Stomach (tissue), 9 donors: ENCODE measurements around the gene VAMP8. TPM values are rescaled to one million over a fixed set of nuclear protein-coding genes. Genes with fewer than 3 reads are reported as not detected.

Source experiments
- DNase-seq, 2 donors: peaks; one replicate each; pipeline versions ENCODE4 v3.0.0 to v3.0.0-alpha.2; 2013 to 2019
- H3K27ac ChIP-seq, 5 donors: fragments of 200-600 bp in 4 of 5; sonication (generic) in 4 of 5; one replicate each; pipeline ENCODE4 v1.5.1; 2013 to 2019; ENCODE audit warnings: mild to moderate bottlenecking in 1 of 5, moderate library complexity in 1 of 5
- H3K27me3 ChIP-seq, 3 donors: fragments of 200-600 bp; sonication (generic); one replicate each; pipeline ENCODE4 v1.5.1; 2017 to 2019; ENCODE audit warnings: mixed run types in 1 of 3
- H3K36me3 ChIP-seq, 4 donors: fragments of 200-600 bp; sonication (generic); 1 replicate in 3 of 4; 2 replicates in 1 of 4; pipeline ENCODE4 v1.5.1; 2016 to 2019
- H3K4me1 ChIP-seq, 4 donors: fragments of 200-600 bp; sonication (generic); one replicate each; pipeline ENCODE4 v1.5.1; 2016 to 2019
- H3K4me3 ChIP-seq, 4 donors: fragments of 200-600 bp; sonication (generic) in 3 of 4; one replicate each; pipeline ENCODE4 v1.5.1; 2016 to 2019; ENCODE audit warnings: mild to moderate bottlenecking in 1 of 4
- H3K9me3 ChIP-seq, 4 donors: fragments of 200-600 bp; sonication (generic); one replicate each; pipeline ENCODE4 v1.5.1; 2016 to 2019
- EP300 ChIP-seq: sonication (generic); formaldehyde crosslinking; IDR thresholded peaks from one replicate; pipeline ENCODE4 v1.6.1; 2017; ENCODE audit warnings: antibody characterized with exemption
- POLR2A ChIP-seq, 4 donors: fragments of 450-650 bp; IDR thresholded peaks; one replicate each; pipeline ENCODE4 v1.6.1; 2016; ENCODE audit warnings: antibody characterized with exemption in 4 of 4, control low read depth in 2 of 4, mild to moderate bottlenecking in 1 of 4, moderate library complexity in 1 of 4
- POLR2AphosphoS5 ChIP-seq, 3 donors: sonication (generic); formaldehyde crosslinking; IDR thresholded peaks; one replicate each; pipeline ENCODE4 v1.6.1; 2016; ENCODE audit warnings: antibody characterized with exemption in 3 of 3
- WGBS, 5 donors: extraction: QIAGEN DNeasy Blood & Tissue Kit in 3 of 5; methylation state at CpG; one replicate each; pipeline versions ENCODE4 v1.1.5 to v1.1.7; 2013 to 2018; 5-methylcytosine and 5-hydroxymethylcytosine counted together
- intact Hi-C: fragments of 100-400 bp; cut with DNase I; formaldehyde crosslinking; loops from one replicate; pipeline ENCODE4 v1.15.1; 2023; ENCODE audit warnings: low total_unique reads
- polyA plus RNA-seq, 3 donors: library from polyadenylated mRNA; stranded (reverse); fragments of 200-250 nt; gene quantifications; one replicate each; pipeline ENCODE4 v1.2.3, GENCODE V29; 2013
- total RNA-seq, 5 donors: library from RNA; depleted of rRNA; stranded (reverse); fragments of >200 nt; gene quantifications; one replicate each; pipeline versions ENCODE4 v1.1.0 to v1.2.3, GENCODE V29; 2014 to 2016
- TF ChIP-seq, protein P1 (sequence below), 7 experiments: fragments of 450-650 bp in 4 of 7; fragments of 200-600 bp in 3 of 7; sonication (generic) in 3 of 7; IDR thresholded peaks; one replicate each; pipeline ENCODE4 v1.5.1; 2016 to 2019; ENCODE audit warnings: antibody characterized with exemption in 7 of 7, control low read depth in 2 of 7, mild to moderate bottlenecking in 1 of 7
- donor health status: healthy with polysubstance abuse.
- donor health status: Bipolar disorder and iron deficiency.
- donor health status: healthy.

Gene VAMP8
- total and polyA plus RNA-seq, 8 donors, result 2.2 to 568 (median 191) TPM; not detected in 1

DNA sequence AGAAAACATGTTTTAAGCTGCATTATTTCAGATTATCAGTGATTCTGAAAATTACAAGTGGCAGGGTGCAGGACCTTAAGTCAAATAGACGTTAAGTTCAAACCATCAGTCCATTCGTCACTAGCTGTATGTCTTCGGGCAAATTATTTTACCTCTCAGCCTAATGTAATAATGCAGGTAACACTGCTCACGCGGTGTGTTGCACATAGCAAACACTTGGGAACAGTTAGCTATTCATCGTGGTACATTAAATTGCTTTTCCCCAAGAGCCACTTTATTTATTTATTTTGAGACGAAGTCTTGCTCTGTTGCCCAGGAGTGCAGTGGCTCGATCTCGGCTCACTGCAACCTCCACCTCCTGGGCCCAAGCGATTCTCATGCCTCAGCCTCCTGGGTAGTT, 28.3 kb upstream of the VAMP8 start:
- 64 to 87% (median 76%) methylated on average over 10 of the region's 10 CpGs for WGBS, 5 donors

DNA sequence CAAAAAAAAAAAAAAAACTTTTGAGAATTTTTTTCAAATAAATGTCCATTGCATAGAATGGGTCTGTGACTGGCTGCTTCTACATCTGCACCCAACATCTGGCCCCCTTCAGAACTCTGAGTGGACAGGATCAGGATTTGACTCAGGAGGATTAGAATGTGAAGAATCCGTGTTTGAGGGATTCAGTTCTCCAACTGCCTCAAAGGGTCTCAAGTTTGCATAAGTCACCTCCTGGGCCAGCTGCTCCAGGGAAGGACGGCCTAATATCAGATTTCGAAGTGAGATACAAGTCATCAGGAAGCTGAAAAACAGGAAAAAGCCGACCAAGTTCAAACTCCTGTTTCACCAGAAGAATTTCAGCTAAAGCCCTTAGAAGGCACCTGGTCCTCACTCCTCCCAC, 27.6 kb upstream of the VAMP8 start:
- 33 to 47% (median 36%) methylated on average over 4 of the region's 4 CpGs for WGBS, 5 donors
- H3K27ac ChIP-seq, result peak overlapping the region; percentile 11 to 99 (median 71)
- H3K9me3 ChIP-seq, result no peaks in the 10 kb centered on the region
- no peak for DNase-seq
- peaks cover 7 to 68% (median 32%) of the 10 kb centered on the region in 4 donors for H3K4me1 ChIP-seq
- intact Hi-C loops, result no loop called here
- H3K4me3 ChIP-seq, result no peak overlapping the region
- TF ChIP-seq, protein P1, sequence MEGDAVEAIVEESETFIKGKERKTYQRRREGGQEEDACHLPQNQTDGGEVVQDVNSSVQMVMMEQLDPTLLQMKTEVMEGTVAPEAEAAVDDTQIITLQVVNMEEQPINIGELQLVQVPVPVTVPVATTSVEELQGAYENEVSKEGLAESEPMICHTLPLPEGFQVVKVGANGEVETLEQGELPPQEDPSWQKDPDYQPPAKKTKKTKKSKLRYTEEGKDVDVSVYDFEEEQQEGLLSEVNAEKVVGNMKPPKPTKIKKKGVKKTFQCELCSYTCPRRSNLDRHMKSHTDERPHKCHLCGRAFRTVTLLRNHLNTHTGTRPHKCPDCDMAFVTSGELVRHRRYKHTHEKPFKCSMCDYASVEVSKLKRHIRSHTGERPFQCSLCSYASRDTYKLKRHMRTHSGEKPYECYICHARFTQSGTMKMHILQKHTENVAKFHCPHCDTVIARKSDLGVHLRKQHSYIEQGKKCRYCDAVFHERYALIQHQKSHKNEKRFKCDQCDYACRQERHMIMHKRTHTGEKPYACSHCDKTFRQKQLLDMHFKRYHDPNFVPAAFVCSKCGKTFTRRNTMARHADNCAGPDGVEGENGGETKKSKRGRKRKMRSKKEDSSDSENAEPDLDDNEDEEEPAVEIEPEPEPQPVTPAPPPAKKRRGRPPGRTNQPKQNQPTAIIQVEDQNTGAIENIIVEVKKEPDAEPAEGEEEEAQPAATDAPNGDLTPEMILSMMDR (IDR thresholded peaks at IDR 0.05), result no peak
- TF ChIP-seq POLR2AphosphoS5 (IDR thresholded peaks at IDR 0.05) (peak in 1 of 3 donors; percentile 21), EP300 (no peak), POLR2A (IDR thresholded peaks at IDR 0.05) (no peak)
- H3K36me3 ChIP-seq, result peaks cover 38 to 95% (median 82%) of the 10 kb centered on the region in 4 donors
- H3K27me3 ChIP-seq, result no peaks in the 10 kb centered on the region

More for the DNA sequence above, 28.3 kb upstream of the VAMP8 start:
- intact Hi-C loops, result no loop called here
- DNase-seq, result no peak
- TF ChIP-seq POLR2A (IDR thresholded peaks at IDR 0.05) (no peak), EP300 (no peak), POLR2AphosphoS5 (IDR thresholded peaks at IDR 0.05) (no peak)
- TF ChIP-seq, protein P1 (IDR thresholded peaks at IDR 0.05), result no peak
- Histone ChIP-seq H3K27me3 (no peaks in the 10 kb centered on the region), H3K27ac (peak overlapping the region; percentile 11 to 99 (median 56)), H3K9me3 (no peaks in the 10 kb centered on the region), H3K4me1 (peaks cover 14 to 75% (median 38%) of the 10 kb centered on the region in 4 donors), H3K4me3 (no peak overlapping the region), H3K36me3 (peaks cover 38 to 95% (median 82%) of the 10 kb centered on the region in 4 donors)

DNA sequence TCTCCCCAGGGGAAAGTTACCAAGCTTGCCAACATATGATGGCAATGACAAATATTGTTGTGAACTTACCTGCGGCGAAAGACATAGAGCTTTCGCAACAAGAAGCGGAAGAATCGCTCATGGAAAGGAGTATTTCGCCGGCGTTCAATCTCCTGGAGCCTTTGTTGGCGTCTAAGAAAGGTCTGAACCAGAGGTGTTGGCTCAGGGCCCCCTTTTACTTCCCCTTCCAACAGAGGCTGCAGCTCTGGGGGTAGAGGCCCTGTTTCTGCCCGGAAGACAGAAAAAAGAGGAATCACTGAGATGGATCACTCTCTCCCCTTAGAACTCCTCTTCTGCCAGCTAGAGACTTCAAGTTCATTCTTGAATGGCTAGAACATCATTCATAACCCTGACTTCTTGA, 26.9 kb upstream of the VAMP8 start:
- H3K36me3 ChIP-seq, result peaks cover 39 to 95% (median 82%) of the 10 kb centered on the region in 4 donors
- intact Hi-C loops, result no loop called here
- 68 to 87% (median 84%) methylated on average over 10 of the region's 10 CpGs for WGBS, 5 donors
- no peak for DNase-seq
- no peaks in the 10 kb centered on the region for H3K9me3 ChIP-seq
- no peak for TF ChIP-seq EP300
- TF ChIP-seq POLR2A (IDR thresholded peaks at IDR 0.05), result no peak
- no peak for TF ChIP-seq POLR2AphosphoS5 (IDR thresholded peaks at IDR 0.05)
- TF ChIP-seq, protein P1 (IDR thresholded peaks at IDR 0.05), result no peak
- peak overlapping the region in 4 of 5 donors; percentile 11 to 99 (median 74) for H3K27ac ChIP-seq
- H3K4me3 ChIP-seq, result no peak overlapping the region
- no peaks in the 10 kb centered on the region for H3K27me3 ChIP-seq
- peaks cover 7 to 61% (median 29%) of the 10 kb centered on the region in 4 donors for H3K4me1 ChIP-seq

DNA sequence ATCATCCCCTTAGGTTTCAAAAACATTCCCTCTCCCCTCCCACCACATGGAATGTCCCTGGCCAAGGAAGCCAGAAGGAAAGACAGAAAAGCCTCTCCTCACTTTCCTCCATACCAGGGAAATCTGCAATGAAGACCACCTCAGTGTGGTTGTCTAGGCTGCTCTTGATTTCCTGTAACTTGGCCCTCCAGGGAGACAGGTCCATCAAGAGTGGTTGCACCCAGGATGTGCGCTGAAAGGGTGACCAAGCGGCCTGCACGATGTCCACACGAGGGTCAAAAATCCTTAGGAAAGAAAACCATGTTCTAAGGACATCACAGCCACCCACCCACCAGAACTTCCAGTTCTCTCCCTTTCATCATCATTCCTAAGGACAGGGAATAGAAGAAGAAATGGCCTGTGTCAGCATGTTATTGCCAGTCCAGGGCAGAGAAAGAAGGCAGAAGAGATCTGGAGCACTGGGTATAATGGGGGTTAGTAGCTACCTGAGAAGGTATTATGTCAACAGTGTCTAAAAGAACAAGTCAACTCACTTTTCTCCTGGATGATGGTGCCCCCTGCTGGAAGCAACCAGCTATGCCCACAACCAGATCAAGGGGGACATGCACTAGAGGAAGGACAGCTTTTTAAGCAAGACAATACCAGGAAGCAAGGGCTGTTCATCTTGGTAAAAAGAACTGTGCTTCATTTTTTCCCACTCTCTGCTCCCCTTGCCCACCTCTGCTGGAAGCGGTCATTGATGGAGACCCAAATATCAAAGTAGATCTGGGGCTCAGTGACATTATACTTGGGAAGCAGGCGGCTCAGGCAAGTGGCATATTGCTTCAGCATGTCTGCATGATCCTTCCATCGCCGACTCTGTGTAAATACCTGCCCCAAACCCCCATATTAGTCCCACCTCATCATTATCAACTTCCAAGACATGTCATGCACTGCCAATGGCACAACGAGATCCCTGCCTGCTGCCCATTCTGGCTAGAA, 25.4 kb upstream of the VAMP8 start:
- Histone ChIP-seq H3K27ac (peak overlapping the region in 3 of 5 donors; percentile 30 to 99 (median 51)), H3K9me3 (no peaks in the 10 kb centered on the region), H3K36me3 (peaks cover 31 to 94% (median 85%) of the 10 kb centered on the region in 4 donors), H3K27me3 (no peaks in the 10 kb centered on the region), H3K4me1 (peaks cover 7 to 50% (median 22%) of the 10 kb centered on the region in 4 donors), H3K4me3 (no peak overlapping the region)
- intact Hi-C loops, result loop anchor here (2.0 kb wide), 1 partner anchor 131 kb away; no protein-coding TSS in a partner anchor
- peak; percentile 90 to 93 for DNase-seq
- WGBS, 5 donors, result 57 to 73% (median 59%) methylated on average over 9 of the region's 9 CpGs
- TF ChIP-seq EP300, result no peak
- TF ChIP-seq, protein P1 (IDR thresholded peaks at IDR 0.05), result peak in 6 of 7 experiments; percentile 54 to 99 (median 88)
- peak in 1 of 3 donors; percentile 85 for TF ChIP-seq POLR2AphosphoS5 (IDR thresholded peaks at IDR 0.05)
